HFF-Myc (cell line): ENCODE measurements around the gene MLKL.
A peak's percentile ranks its signal among the peaks of the same experiment; 100 is the strongest.
"Not testable (repeated sequence)": the region's sequence is repeated elsewhere in the genome, so short reads cannot be mapped to it uniquely, and the experiment has no call there.

Experiments used
- DNase-seq: peaks from one replicate; pipeline ENCODE4 v3.0.0-alpha.2; 2011; ENCODE audit warnings: low read depth; ENCODE audit errors: extremely low read depth
- H3K4me3 ChIP-seq: replicated peaks from 2 replicates; pipeline ENCODE4 v1.5.1; 2011; ENCODE audit warnings: low read depth, mild to moderate bottlenecking, control low read depth, low read length
- CTCF ChIP-seq: IDR thresholded peaks from 2 replicates; pipeline ENCODE4 v1.5.1; 2012; ENCODE audit warnings: mild to moderate bottlenecking, low read depth, low read length, control low read depth; ENCODE audit errors: missing control alignments

MLKL gene

GRCh38 chr16:74666010-74666421 is 34.6 kb downstream of the MLKL start:
- H3K4me3 ChIP-seq, result peak overlapping the region; percentile 93
- DNase-seq, result no peak
- no peak for TF ChIP-seq CTCF

DNA sequence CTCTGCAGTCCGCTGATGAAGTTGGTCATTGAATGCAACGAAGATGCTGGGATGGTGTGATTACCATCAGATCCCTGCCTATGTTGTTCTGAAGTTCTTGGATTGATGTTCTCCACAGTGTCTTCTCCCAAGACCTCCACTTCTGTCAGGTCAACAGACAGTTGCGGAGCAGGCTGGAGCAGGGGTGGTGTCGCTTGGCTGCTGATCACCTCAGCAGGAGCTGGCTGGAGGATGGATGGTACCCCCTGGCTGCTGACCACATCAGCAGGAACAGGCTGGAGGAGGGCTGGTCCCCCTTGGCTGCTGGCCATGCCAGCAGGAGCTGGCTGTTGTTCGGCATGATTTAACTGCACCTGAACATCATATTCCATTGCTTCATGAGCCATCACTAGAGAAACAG is 39.6 kb downstream of the MLKL start:
- DNase-seq, result no peak
- TF ChIP-seq CTCF, result no peak
- H3K4me3 ChIP-seq, result no peak overlapping the region

GRCh38 chr16:74660383-74660782 is 40.3 kb downstream of the MLKL start:
- no peak overlapping the region for H3K4me3 ChIP-seq
- DNase-seq, result no peak
- TF ChIP-seq CTCF, result no peak

DNA sequence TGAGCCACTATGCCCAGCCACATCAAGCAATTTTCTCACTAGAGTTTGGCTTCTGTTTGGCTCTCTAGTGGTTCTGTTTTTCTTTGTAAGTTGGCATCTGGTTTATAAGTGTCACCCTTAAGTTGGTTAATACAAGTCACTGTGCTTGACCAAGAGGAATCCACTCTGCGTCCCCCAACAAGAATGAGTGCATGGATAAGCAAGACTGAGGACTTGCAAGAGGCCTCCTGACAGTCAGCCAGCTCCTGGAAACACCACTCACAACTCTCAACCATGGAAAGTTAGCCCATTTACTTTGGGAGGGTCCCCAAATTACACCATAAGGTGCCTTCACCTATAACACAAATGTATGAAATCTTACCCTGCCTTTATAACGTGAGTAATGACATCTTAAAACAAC is 41.6 kb downstream of the MLKL start:
- no peak overlapping the region for H3K4me3 ChIP-seq
- no peak for TF ChIP-seq CTCF
- no peak for DNase-seq

- H3K4me3 ChIP-seq, result no peak overlapping the region
- DNase-seq, result no peak
- TF ChIP-seq CTCF, result no peak
These were observed 42.6 kb downstream of the MLKL start for GRCh38 chr16:74657870-74658642.

- TF ChIP-seq CTCF, result no peak
- H3K4me3 ChIP-seq, result no peak overlapping the region
- no peak for DNase-seq
These were observed 46.1 kb downstream of the MLKL start for GRCh38 chr16:74654536-74655050.

DNA sequence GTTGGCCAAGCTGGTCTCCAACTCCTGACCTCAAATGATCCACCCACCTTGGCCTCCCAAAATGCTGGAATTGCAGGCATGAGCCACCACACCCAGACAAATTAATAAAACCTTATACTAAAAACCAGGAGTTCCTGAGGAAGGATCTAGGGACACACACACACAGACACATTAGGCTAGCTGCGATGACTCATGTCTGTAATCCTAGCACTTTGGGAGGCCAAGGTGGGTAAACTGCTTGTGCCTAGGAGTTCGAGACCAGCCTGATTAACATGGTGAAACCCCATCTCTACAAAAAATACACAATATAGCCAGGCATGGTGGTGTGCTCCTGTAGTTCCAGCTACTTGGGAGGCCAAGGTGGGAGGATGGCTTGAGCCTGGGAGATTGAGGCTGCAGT is 47.8 kb downstream of the MLKL start:
- H3K4me3 ChIP-seq, result not testable (repeated sequence)
- DNase-seq, result peak; percentile 10
